WTC11 (cell line): ENCODE data around the gene ITGA5. TPM values are rescaled to one million over a fixed set of nuclear protein-coding genes. Genes with fewer than 3 reads are reported as not detected.

Experiments
- ATAC-seq: fragments of 200-7000 bp; cut with Tn5 transposase; 2 replicates; pipeline ENCODE4 v1.10.0; 2021; ENCODE audit warnings: mild to moderate bottlenecking, moderate library complexity
- CTCF ChIA-PET: fragments of 300-600 bp; sonication (Branson Sonifier 250); formaldehyde crosslinking; loops from one replicate; lab custom pipeline; 2021; ENCODE audit warnings: antibody characterized with exemption; lab: Charles Lee
- POLR2A ChIA-PET: fragments of 350-600 bp; sonication (Branson Sonifier 250); formaldehyde crosslinking; loops from one replicate; lab custom pipeline; 2021; ENCODE audit warnings: antibody characterized with exemption; lab: Charles Lee
- DNase-seq: peaks from one replicate; pipeline ENCODE4 v3.0.0; 2021; ENCODE audit warnings: low spot score
- H3K27ac Mint-ChIP-seq: 2 replicates; pipeline ENCODE4 v1.8.0; 2021; ENCODE audit warnings: mixed read lengths
- H3K27me3 Mint-ChIP-seq: 2 replicates; pipeline ENCODE4 v1.8.0; 2021; ENCODE audit warnings: low read depth, mild to moderate bottlenecking, moderate library complexity, mixed read lengths
- H3K36me3 Mint-ChIP-seq: 2 replicates; pipeline ENCODE4 v1.8.0; 2021; ENCODE audit warnings: mixed read lengths
- H3K4me1 Mint-ChIP-seq: 2 replicates; pipeline ENCODE4 v1.8.0; 2022; ENCODE audit warnings: mixed read lengths
- H3K4me3 Mint-ChIP-seq: 2 replicates; pipeline ENCODE4 v1.8.0; 2021; ENCODE audit warnings: mild to moderate bottlenecking, moderate library complexity, mixed read lengths
- H3K9me3 Mint-ChIP-seq: 2 replicates; pipeline ENCODE4 v1.8.0; 2021; ENCODE audit warnings: mixed read lengths
- AR ChIP-seq: fragments of 250-450 bp; sonication (Bioruptor Pico); IDR thresholded peaks from 2 replicates; pipeline ENCODE4 v1.9.0; 2021; ENCODE audit warnings: mild to moderate bottlenecking
- ATF1 ChIP-seq: sonication (generic); formaldehyde crosslinking; IDR thresholded peaks from 2 replicates; pipeline ENCODE4 v1.8.1; 2023; ENCODE audit warnings: mild to moderate bottlenecking, moderate library complexity, missing genetic modification reagents
- ATF3 ChIP-seq: sonication (generic); formaldehyde crosslinking; conservative IDR thresholded peaks from 2 replicates; pipeline ENCODE4 v1.8.1; 2022; ENCODE audit warnings: mild to moderate bottlenecking, missing genetic modification reagents
- CREM ChIP-seq: sonication (generic); formaldehyde crosslinking; IDR thresholded peaks from 2 replicates; pipeline ENCODE4 v1.8.1; 2022; ENCODE audit warnings: mild to moderate bottlenecking, missing genetic modification reagents, moderate library complexity
- E2F1 ChIP-seq: sonication (generic); formaldehyde crosslinking; IDR thresholded peaks from 2 replicates; pipeline ENCODE4 v1.8.0; 2022; ENCODE audit warnings: mild to moderate bottlenecking, missing genetic modification reagents
- E2F4 ChIP-seq: sonication (generic); formaldehyde crosslinking; IDR thresholded peaks from 2 replicates; pipeline ENCODE4 v1.8.1; 2022; ENCODE audit warnings: low read depth, mild to moderate bottlenecking, moderate library complexity, missing genetic modification reagents, borderline replicate concordance
- E2F5 ChIP-seq: sonication (generic); formaldehyde crosslinking; IDR thresholded peaks from 2 replicates; pipeline ENCODE4 v1.8.1; 2022; ENCODE audit warnings: mild to moderate bottlenecking, moderate library complexity, missing genetic modification reagents
- ELF4 ChIP-seq: sonication (generic); formaldehyde crosslinking; IDR thresholded peaks from 2 replicates; pipeline ENCODE4 v1.8.1; 2022; ENCODE audit warnings: low read depth, mild to moderate bottlenecking, moderate library complexity, missing genetic modification reagents
- FOXJ3 ChIP-seq: sonication (generic); formaldehyde crosslinking; IDR thresholded peaks from 2 replicates; pipeline ENCODE4 v1.9.0; 2021; ENCODE audit warnings: missing genetic modification reagents, mild to moderate bottlenecking, borderline replicate concordance
- HMGA2 ChIP-seq: fragments of 250-450 bp; sonication (Bioruptor Pico); IDR thresholded peaks from 2 replicates; pipeline ENCODE4 v1.4.0; 2021; ENCODE audit warnings: mild to moderate bottlenecking, moderate library complexity
- MYBL2 ChIP-seq: sonication (generic); formaldehyde crosslinking; IDR thresholded peaks from 2 replicates; pipeline ENCODE4 v1.8.1; 2023; ENCODE audit warnings: mild to moderate bottlenecking, moderate library complexity, missing genetic modification reagents
- NFATC4 ChIP-seq: fragments of 250-450 bp; sonication (Bioruptor Pico); IDR thresholded peaks from 2 replicates; pipeline ENCODE4 v1.9.0; 2021; ENCODE audit warnings: mild to moderate bottlenecking
- NFYB ChIP-seq: sonication (generic); formaldehyde crosslinking; conservative IDR thresholded peaks from 2 replicates; pipeline ENCODE4 v1.8.0; 2022; ENCODE audit warnings: low read depth, missing genetic modification reagents
- PREB ChIP-seq: sonication (generic); formaldehyde crosslinking; IDR thresholded peaks from 2 replicates; pipeline ENCODE4 v1.8.1; 2022; ENCODE audit warnings: mild to moderate bottlenecking, missing genetic modification reagents, moderate library complexity, borderline replicate concordance
- RELA ChIP-seq: sonication (generic); formaldehyde crosslinking; IDR thresholded peaks from 2 replicates; pipeline ENCODE4 v1.8.1; 2022; ENCODE audit warnings: missing genetic modification reagents, mild to moderate bottlenecking, borderline replicate concordance
- RORB ChIP-seq: fragments of 250-450 bp; sonication (Bioruptor Pico); IDR thresholded peaks from 2 replicates; pipeline ENCODE4 v1.9.0; 2021; ENCODE audit warnings: mild to moderate bottlenecking
- STAT6 ChIP-seq: sonication (generic); formaldehyde crosslinking; conservative IDR thresholded peaks from 2 replicates; pipeline ENCODE4 v1.8.1; 2023; ENCODE audit warnings: mild to moderate bottlenecking, low read depth, missing genetic modification reagents, moderate library complexity
- TEAD4 ChIP-seq: sonication (generic); formaldehyde crosslinking; IDR thresholded peaks from 2 replicates; pipeline ENCODE4 v1.8.0; 2022; ENCODE audit warnings: mild to moderate bottlenecking, missing genetic modification reagents
- ZBTB21 ChIP-seq: sonication (generic); formaldehyde crosslinking; IDR thresholded peaks from 2 replicates; pipeline ENCODE4 v1.8.1; 2023; ENCODE audit warnings: mild to moderate bottlenecking, missing genetic modification reagents, borderline replicate concordance
- ZNF263 ChIP-seq: sonication (generic); formaldehyde crosslinking; IDR thresholded peaks from 2 replicates; pipeline ENCODE4 v1.8.1; 2022; ENCODE audit warnings: low read depth, mild to moderate bottlenecking, moderate library complexity, missing genetic modification reagents
- ZNF281 ChIP-seq: sonication (generic); formaldehyde crosslinking; IDR thresholded peaks from 2 replicates; pipeline ENCODE4 v1.8.0; 2023; ENCODE audit warnings: mild to moderate bottlenecking, missing genetic modification reagents
- ZNF317 ChIP-seq: sonication (generic); formaldehyde crosslinking; IDR thresholded peaks from 2 replicates; pipeline ENCODE4 v1.8.1; 2023; ENCODE audit warnings: low read depth, mild to moderate bottlenecking, moderate library complexity, missing genetic modification reagents, borderline replicate concordance
- ZNF416 ChIP-seq: fragments of 250-450 bp; sonication (Bioruptor Pico); IDR thresholded peaks from 2 replicates; pipeline ENCODE4 v1.9.0; 2021; ENCODE audit warnings: mild to moderate bottlenecking, inconsistent platforms
- ZNF423 ChIP-seq: fragments of 250-450 bp; sonication (Bioruptor Pico); IDR thresholded peaks from 2 replicates; pipeline ENCODE4 v2.1.2; 2022; ENCODE audit warnings: mild to moderate bottlenecking, moderate library complexity
- total RNA-seq: library from RNA; stranded (reverse); gene quantifications from 3 replicates; pipeline ENCODE4 v1.2.3, GENCODE V29; 2021

The ITGA5 gene
- total RNA-seq, 1 experiment from 2014 or later, result 21.9 TPM

- TF ChIP-seq ATF3 (no peak), RORB (CRISPR knock-in tag) (no peak), TEAD4 (CRISPR knock-in tag) (no peak), ATF1 (no peak), ZBTB21 (CRISPR knock-in tag) (no peak), E2F1 (CRISPR knock-in tag) (no peak), RELA (CRISPR knock-in tag) (no peak), ZNF423 (CRISPR knock-in tag) (no peak), PREB (no peak), E2F5 (no peak), ZNF317 (CRISPR knock-in tag) (no peak)
These were observed 55.4 kb downstream of the ITGA5 start (continued) for GRCh38 chr12:54363618-54364017.

GRCh38 chr12:54363047-54363446, 56.0 kb downstream of the ITGA5 start:
- DNase-seq (no peak), ATAC-seq (no peak)
- Mint-ChIP-seq H3K36me3 (no peaks in the 10 kb centered on the region), H3K9me3 (no peaks in the 10 kb centered on the region), H3K27ac (no peak overlapping the region), H3K27me3 (peaks cover 33% of the 10 kb centered on the region), H3K4me3 (no peak overlapping the region), H3K4me1 (peaks cover 9% of the 10 kb centered on the region)
- TF ChIP-seq FOXJ3 (CRISPR knock-in tag) (no peak), NFYB (CRISPR knock-in tag) (no peak), STAT6 (no peak), ZNF281 (CRISPR knock-in tag) (no peak), E2F4 (CRISPR knock-in tag) (no peak), ZNF263 (CRISPR knock-in tag) (no peak), ZNF416 (CRISPR knock-in tag) (no peak), CREM (CRISPR knock-in tag) (no peak), NFATC4 (CRISPR knock-in tag) (no peak), AR (no peak), MYBL2 (CRISPR knock-in tag) (no peak), HMGA2 (CRISPR knock-in tag) (no peak), ELF4 (no peak)
- CTCF ChIA-PET, result interaction anchor here (0.8 to 9.1 kb wide), 9 partner anchors 10 to 147 kb away, joined by 3 to 200 read pairs (median 5); no protein-coding TSS in a partner anchor
- POLR2A ChIA-PET, result interaction anchor here (1.0 kb wide), 1 partner anchor 27 kb away, joined by 3 read pairs; no protein-coding TSS in a partner anchor
